ENCODE measurements around the gene SYNRG. TPM values are rescaled to one million over a fixed set of nuclear protein-coding genes. Genes with fewer than 3 reads are reported as not detected.

The SYNRG gene
- total and polyA plus RNA-seq, 2 donors (not counting 1 experiment from before 2014, with no cell fraction given), result 20.4 to 21.5 TPM

GRCh38 chr17:37650419-37651003 lies 41.3 kb upstream of the SYNRG start:
- H3K36me3 ChIP-seq (ENCODE audit: control insufficient read depth, insufficient read depth, low read length), result no peaks in the 10 kb centered on the region
- no peak overlapping the region for H3K4me3 ChIP-seq (replicated peaks in 1 of 4; ENCODE audit: control extremely low read depth in 1 of 4, insufficient read depth in 1 of 4, low read depth in 3 of 4, low read length in 4 of 4)
- peaks cover 4% of the 10 kb centered on the region for H3K4me1 ChIP-seq (ENCODE audit: control insufficient read depth, extremely low read depth, insufficient read depth, low read length)
- no peak overlapping the region for H3K27ac ChIP-seq (ENCODE audit: insufficient read depth, low read length)
- H3K4me2 ChIP-seq (ENCODE audit: extremely low read depth, insufficient read depth, low read length), result no peak overlapping the region
- H3K9me3 ChIP-seq (ENCODE audit: control insufficient read depth, insufficient read depth, low read depth, low read length), result no peaks in the 10 kb centered on the region
- no peak overlapping the region for H2AFZ ChIP-seq (ENCODE audit: low read length)
- H3K79me2 ChIP-seq (ENCODE audit: control insufficient read depth, insufficient read depth, low read length), result no peaks in the 10 kb centered on the region
- no peaks in the 10 kb centered on the region for H3K27me3 ChIP-seq (ENCODE audit: control insufficient read depth, insufficient read depth, low read length)
- H4K20me1 ChIP-seq (ENCODE audit: control insufficient read depth, extremely low read depth, insufficient read depth, low read length), result no peaks in the 10 kb centered on the region
- H3K9ac ChIP-seq (ENCODE audit: insufficient read depth, low read length), result no peak overlapping the region
- peak; percentile 33 to 57 for DNase-seq (ENCODE audit: low read depth in 2 of 2)
- TF ChIP-seq EZH2 (IDR thresholded peaks at IDR 0.05; ENCODE audit: low read length, missing control alignments) (no peak), CTCF (conservative IDR thresholded peaks at IDR 0.05 in 1 of 2, IDR thresholded peaks at IDR 0.05 in 1 of 2; ENCODE audit: low read depth in 1 of 2, low read length in 2 of 2) (peak; percentile 49 to 54)

GRCh38 chr17:37648555-37648954 lies 39.3 kb upstream of the SYNRG start:
- Histone ChIP-seq H3K4me3 (replicated peaks in 1 of 4; ENCODE audit: control extremely low read depth in 1 of 4, insufficient read depth in 1 of 4, low read depth in 3 of 4, low read length in 4 of 4) (no peak overlapping the region), H2AFZ (ENCODE audit: low read length) (peak overlapping the region; percentile 70), H3K27me3 (ENCODE audit: control insufficient read depth, insufficient read depth, low read length) (no peaks in the 10 kb centered on the region), H3K27ac (ENCODE audit: insufficient read depth, low read length) (no peak overlapping the region), H3K9ac (ENCODE audit: insufficient read depth, low read length) (no peak overlapping the region), H4K20me1 (ENCODE audit: control insufficient read depth, extremely low read depth, insufficient read depth, low read length) (no peaks in the 10 kb centered on the region), H3K36me3 (ENCODE audit: control insufficient read depth, insufficient read depth, low read length) (no peaks in the 10 kb centered on the region), H3K4me2 (ENCODE audit: extremely low read depth, insufficient read depth, low read length) (peak overlapping the region; percentile 65), H3K9me3 (ENCODE audit: control insufficient read depth, insufficient read depth, low read depth, low read length) (no peaks in the 10 kb centered on the region), H3K79me2 (ENCODE audit: control insufficient read depth, insufficient read depth, low read length) (no peaks in the 10 kb centered on the region), H3K4me1 (ENCODE audit: control insufficient read depth, extremely low read depth, insufficient read depth, low read length) (peaks cover 8% of the 10 kb centered on the region)
- TF ChIP-seq EZH2 (IDR thresholded peaks at IDR 0.05; ENCODE audit: low read length, missing control alignments), result no peak
- TF ChIP-seq CTCF (conservative IDR thresholded peaks at IDR 0.05 in 1 of 2, IDR thresholded peaks at IDR 0.05 in 1 of 2; ENCODE audit: low read depth in 1 of 2, low read length in 2 of 2), result no peak
- DNase-seq (ENCODE audit: low read depth in 2 of 2), result peak; percentile 45 to 80

- no peak overlapping the region for H3K4me2 ChIP-seq (ENCODE audit: extremely low read depth, insufficient read depth, low read length)
- TF ChIP-seq EZH2 (IDR thresholded peaks at IDR 0.05; ENCODE audit: low read length, missing control alignments), result no peak
- no peak for TF ChIP-seq CTCF (conservative IDR thresholded peaks at IDR 0.05 in 1 of 2, IDR thresholded peaks at IDR 0.05 in 1 of 2; ENCODE audit: low read depth in 1 of 2, low read length in 2 of 2)
- H3K36me3 ChIP-seq (ENCODE audit: control insufficient read depth, insufficient read depth, low read length), result no peaks in the 10 kb centered on the region
- H3K4me1 ChIP-seq (ENCODE audit: control insufficient read depth, extremely low read depth, insufficient read depth, low read length), result peaks cover 8% of the 10 kb centered on the region
- H2AFZ ChIP-seq (ENCODE audit: low read length), result no peak overlapping the region
- H3K27me3 ChIP-seq (ENCODE audit: control insufficient read depth, insufficient read depth, low read length), result no peaks in the 10 kb centered on the region
- H4K20me1 ChIP-seq (ENCODE audit: control insufficient read depth, extremely low read depth, insufficient read depth, low read length), result no peaks in the 10 kb centered on the region
- H3K4me3 ChIP-seq (replicated peaks in 1 of 4; ENCODE audit: control extremely low read depth in 1 of 4, insufficient read depth in 1 of 4, low read depth in 3 of 4, low read length in 4 of 4), result no peak overlapping the region
- no peak overlapping the region for H3K27ac ChIP-seq (ENCODE audit: insufficient read depth, low read length)
- DNase-seq (ENCODE audit: low read depth in 2 of 2), result no peak
- no peak overlapping the region for H3K9ac ChIP-seq (ENCODE audit: insufficient read depth, low read length)
- no peaks in the 10 kb centered on the region for H3K9me3 ChIP-seq (ENCODE audit: control insufficient read depth, insufficient read depth, low read depth, low read length)
- peaks cover under 1% of the 10 kb centered on the region for H3K79me2 ChIP-seq (ENCODE audit: control insufficient read depth, insufficient read depth, low read length)
Observed at GRCh38 chr17:37647856-37648255, 38.6 kb upstream of the SYNRG start.

Measured in fibroblast of lung (primary cell).